Kidney epithelial cell (primary cell): ENCODE data around the gene STON2. TPM values are rescaled to one million over a fixed set of nuclear protein-coding genes. Genes with fewer than 3 reads are reported as not detected.

Source experiments
- DNase-seq: peaks from one replicate; pipeline ENCODE4 v3.0.0-alpha.2; 2010; ENCODE audit warnings: low read depth
- H3K27me3 ChIP-seq: 2 replicates; pipeline ENCODE4 v1.6.0; 2011; ENCODE audit warnings: low read length; ENCODE audit not compliant: control insufficient read depth, insufficient read depth
- H3K36me3 ChIP-seq: 2 replicates; pipeline ENCODE4 v1.5.1; 2011; ENCODE audit warnings: low read length; ENCODE audit not compliant: control insufficient read depth, insufficient read depth
- H3K4me3 ChIP-seq: 2 replicates; pipeline ENCODE4 v1.5.1; 2011; ENCODE audit warnings: low read depth, mild to moderate bottlenecking, control low read depth, low read length
- CTCF ChIP-seq: IDR thresholded peaks from 2 replicates; pipeline ENCODE4 v1.5.1; 2011; ENCODE audit warnings: mild to moderate bottlenecking, moderate library complexity, low read length, control low read depth, inconsistent platforms; ENCODE audit not compliant: insufficient read depth, poor library complexity, severe bottlenecking
- total RNA-seq: library from RNA; depleted of rRNA; stranded (reverse); fragments of >200 nt; gene quantifications from 2 replicates; pipeline ENCODE4 v1.2.3, GENCODE V29; 2015

STON2 gene
- total RNA-seq, 1 donor from 2014 or later, result 17.9 TPM

- no peaks in the 10 kb centered on the region for H3K36me3 ChIP-seq
- DNase-seq, result no peak
- H3K4me3 ChIP-seq, result no peak overlapping the region
- TF ChIP-seq CTCF, result no peak
- H3K27me3 ChIP-seq, result no peaks in the 10 kb centered on the region
These were observed 98.8 kb downstream of the STON2 start for GRCh38 chr14:81301371-81301770.

GRCh38 chr14:81298911-81299310 is 101.2 kb downstream of the STON2 start:
- no peak for TF ChIP-seq CTCF
- DNase-seq, result no peak
- no peak overlapping the region for H3K4me3 ChIP-seq
- no peaks in the 10 kb centered on the region for H3K27me3 ChIP-seq
- no peaks in the 10 kb centered on the region for H3K36me3 ChIP-seq

GRCh38 chr14:81298122-81298521 is 102.0 kb downstream of the STON2 start:
- Histone ChIP-seq H3K27me3 (no peaks in the 10 kb centered on the region), H3K4me3 (no peak overlapping the region), H3K36me3 (no peaks in the 10 kb centered on the region)
- no peak for DNase-seq
- no peak for TF ChIP-seq CTCF

GRCh38 chr14:81295958-81296923 is 103.9 kb downstream of the STON2 start:
- DNase-seq, result no peak
- Histone ChIP-seq H3K4me3 (no peak overlapping the region), H3K27me3 (no peaks in the 10 kb centered on the region), H3K36me3 (no peaks in the 10 kb centered on the region)
- no peak for TF ChIP-seq CTCF

GRCh38 chr14:81289516-81289915 is 110.6 kb downstream of the STON2 start:
- Histone ChIP-seq H3K36me3 (no peaks in the 10 kb centered on the region), H3K4me3 (no peak overlapping the region), H3K27me3 (no peaks in the 10 kb centered on the region)
- no peak for DNase-seq
- no peak for TF ChIP-seq CTCF
